Neural cell (in vitro differentiated cells): Measurements from ENCODE around the gene ASXL1. TPM values are rescaled to one million over a fixed set of nuclear protein-coding genes. Genes with fewer than 3 reads are reported as not detected.

Source experiments
- H2AFZ ChIP-seq: fragments of 200-600, 300-800 bp; sonication (generic), shearing (Covaris generic); 2 replicates; pipeline ENCODE4 v1.6.0; 2014; ENCODE audit warnings: low read depth, mild to moderate bottlenecking, antibody characterized with exemption, low read length, moderate library complexity
- H3F3A ChIP-seq: fragments of 200-600 bp; shearing (Covaris generic); 2 replicates; pipeline ENCODE4 v1.6.1; 2016; ENCODE audit warnings: mild to moderate bottlenecking, moderate library complexity, mixed read lengths, antibody characterized with exemption, low read length; ENCODE audit not compliant: insufficient read depth, poor library complexity, severe bottlenecking
- H3K27ac ChIP-seq: fragments of 200-600, 300-800 bp; sonication (generic), shearing (Covaris generic); 2 replicates; pipeline ENCODE4 v1.5.1; 2014; ENCODE audit warnings: mild to moderate bottlenecking, low read length, moderate library complexity
- H3K27me3 ChIP-seq: fragments of 300-800, 200-600 bp; sonication (generic), shearing (Covaris generic); 2 replicates; pipeline ENCODE4 v1.6.0; 2014; ENCODE audit warnings: mild to moderate bottlenecking, low read depth, low read length, moderate library complexity; ENCODE audit not compliant: insufficient read depth
- H3K36me3 ChIP-seq: fragments of 300-800, 200-600 bp; sonication (generic), shearing (Covaris generic); 2 replicates; pipeline ENCODE4 v1.5.1; 2014; ENCODE audit warnings: mild to moderate bottlenecking, antibody characterized with exemption, low read length, moderate library complexity; ENCODE audit not compliant: insufficient read depth
- H3K4me2 ChIP-seq: fragments of 300-800, 200-600 bp; sonication (generic), shearing (Covaris generic); 2 replicates; pipeline ENCODE4 v1.6.0; 2014; ENCODE audit warnings: mild to moderate bottlenecking, low read length
- H3K4me3 ChIP-seq: fragments of 300-800, 200-600 bp; sonication (generic), shearing (Covaris generic); 2 replicates; pipeline ENCODE4 v1.5.1; 2014; ENCODE audit warnings: mild to moderate bottlenecking, low read length, moderate library complexity
- H3K79me2 ChIP-seq: fragments of 200-600 bp; shearing (Covaris generic); replicated peaks from 2 replicates; pipeline ENCODE4 v1.6.0; 2014; ENCODE audit warnings: mild to moderate bottlenecking, low read length, moderate library complexity; ENCODE audit not compliant: insufficient read depth
- H3K9ac ChIP-seq: fragments of 300-800, 200-600 bp; sonication (generic), shearing (Covaris generic); 2 replicates; pipeline ENCODE4 v1.6.1; 2016; ENCODE audit warnings: mild to moderate bottlenecking, low read length, mixed read lengths
- H3K9me2 ChIP-seq: fragments of 200-600 bp; shearing (Covaris generic); 2 replicates; pipeline ENCODE4 v1.6.1; 2016; ENCODE audit warnings: mild to moderate bottlenecking, low read length, mixed read lengths; ENCODE audit not compliant: insufficient read depth
- H3K9me3 ChIP-seq: fragments of 200-600, 300-800 bp; sonication (generic), shearing (Covaris generic); 2 replicates; pipeline ENCODE4 v1.6.1; 2016; ENCODE audit warnings: mild to moderate bottlenecking, mixed run types, low read length, moderate library complexity, mixed read lengths
- H4K20me1 ChIP-seq: fragments of 200-600 bp; shearing (Covaris generic); 2 replicates; pipeline ENCODE4 v1.6.1; 2016; ENCODE audit warnings: mild to moderate bottlenecking, mixed run types; ENCODE audit not compliant: insufficient read depth
- CTCF ChIP-seq: fragments of 450-650 bp; IDR thresholded peaks from 2 replicates; pipeline ENCODE4 v1.5.1; 2014; ENCODE audit warnings: antibody characterized with exemption, mild to moderate bottlenecking, moderate library complexity; ENCODE audit not compliant: poor library complexity, severe bottlenecking
- EP300 ChIP-seq: fragments of 450-650 bp; conservative IDR thresholded peaks from 2 replicates; pipeline ENCODE4 v1.6.1; 2014; ENCODE audit warnings: antibody characterized with exemption, mild to moderate bottlenecking, moderate library complexity; ENCODE audit not compliant: poor library complexity, severe bottlenecking
- EZH2 ChIP-seq: fragments of 200-600, 300-800 bp; shearing (Covaris generic), sonication (generic); IDR thresholded peaks from 2 replicates; pipeline ENCODE4 v1.6.1; 2014; ENCODE audit warnings: antibody characterized with exemption, low read length, borderline replicate concordance, mild to moderate bottlenecking; ENCODE audit not compliant: insufficient read depth, poor library complexity, severe bottlenecking
- MXI1 ChIP-seq: fragments of 450-650 bp; conservative IDR thresholded peaks from 2 replicates; pipeline ENCODE4 v1.6.1; 2014; ENCODE audit warnings: antibody characterized with exemption, mild to moderate bottlenecking; ENCODE audit not compliant: poor library complexity, severe bottlenecking
- POLR2AphosphoS5 ChIP-seq: IDR thresholded peaks from 2 replicates; pipeline ENCODE4 v1.6.1; 2012
- RAD21 ChIP-seq: fragments of 450-650 bp; conservative IDR thresholded peaks from 2 replicates; pipeline ENCODE4 v1.6.1; 2014; ENCODE audit warnings: antibody characterized with exemption, mild to moderate bottlenecking, moderate library complexity
- REST ChIP-seq: IDR thresholded peaks from 2 replicates; pipeline ENCODE4 v1.6.1; 2012; ENCODE audit warnings: borderline replicate concordance
- SMC3 ChIP-seq: fragments of 450-650 bp; conservative IDR thresholded peaks from 2 replicates; pipeline ENCODE4 v1.6.1; 2014; ENCODE audit warnings: antibody characterized with exemption, mild to moderate bottlenecking, moderate library complexity; ENCODE audit not compliant: poor library complexity
- TAF1 ChIP-seq: IDR thresholded peaks from 2 replicates; pipeline ENCODE4 v1.6.1; 2012; ENCODE audit warnings: low read depth
- polyA plus RNA-seq: library from polyadenylated mRNA; depleted of rRNA; stranded (reverse); fragments of >200 nt; gene quantifications from 2 replicates; pipeline ENCODE4 v1.2.3, GENCODE V29; 2014

ASXL1 gene
- polyA plus RNA-seq, 1 donor from 2014 or later, result 45.9 TPM

- Histone ChIP-seq H3K27me3 (no peaks in the 10 kb centered on the region), H3K9me3 (no peaks in the 10 kb centered on the region), H3K4me2 (no peak overlapping the region), H3K4me3 (no peak overlapping the region), H3F3A (no peaks in the 10 kb centered on the region), H3K79me2 (no peaks in the 10 kb centered on the region), H2AFZ (no peak overlapping the region), H3K36me3 (no peaks in the 10 kb centered on the region), H3K27ac (no peak overlapping the region), H4K20me1 (no peaks in the 10 kb centered on the region), H3K9me2 (no peaks in the 10 kb centered on the region), H3K9ac (no peak overlapping the region)
- no peak for TF ChIP-seq SMC3
- TF ChIP-seq EZH2, result no peak
- TF ChIP-seq TAF1, result no peak
- no peak for TF ChIP-seq MXI1
- no peak for TF ChIP-seq EP300
- no peak for TF ChIP-seq POLR2AphosphoS5
- TF ChIP-seq CTCF, result no peak
- no peak for TF ChIP-seq REST
These were observed 7.7 kb upstream of the ASXL1 start for GRCh38 chr20:32350421-32350820.

GRCh38 chr20:32352121-32352720 is 5.9 kb upstream of the ASXL1 start:
- no peaks in the 10 kb centered on the region for H4K20me1 ChIP-seq

More at GRCh38 chr20:32352121-32352720, 5.9 kb upstream of the ASXL1 start:
- no peaks in the 10 kb centered on the region for H3K27me3 ChIP-seq
- H3K79me2 ChIP-seq, result no peaks in the 10 kb centered on the region
- no peaks in the 10 kb centered on the region for H3K36me3 ChIP-seq
- H2AFZ ChIP-seq, result no peak overlapping the region
- H3K4me2 ChIP-seq, result no peak overlapping the region
- H3K9ac ChIP-seq, result no peak overlapping the region
- no peaks in the 10 kb centered on the region for H3K9me3 ChIP-seq
- no peaks in the 10 kb centered on the region for H3F3A ChIP-seq
- no peak for TF ChIP-seq TAF1
- no peak for TF ChIP-seq RAD21
- TF ChIP-seq POLR2AphosphoS5, result no peak
- TF ChIP-seq EP300, result no peak
- TF ChIP-seq REST, result no peak
- no peak for TF ChIP-seq MXI1
- no peak for TF ChIP-seq SMC3
- TF ChIP-seq CTCF, result no peak
- no peak for TF ChIP-seq EZH2
- no peak overlapping the region for H3K4me3 ChIP-seq
- no peaks in the 10 kb centered on the region for H3K9me2 ChIP-seq
- no peak overlapping the region for H3K27ac ChIP-seq
